GM23248 (cell line): ENCODE results near the gene TXNDC8. TPM values are rescaled to one million over a fixed set of nuclear protein-coding genes. Genes with fewer than 3 reads are reported as not detected.

Source experiments
- DNase-seq: peaks from one replicate; pipeline ENCODE4 v3.0.0-alpha.2; 2015
- H2AFZ ChIP-seq: fragments of 200-600 bp; sonication (generic); 2 replicates; pipeline ENCODE4 v1.6.1; 2016; ENCODE audit warnings: antibody characterized with exemption
- H3F3A ChIP-seq: fragments of 200-600 bp; sonication (generic); 2 replicates; pipeline ENCODE4 v1.6.1; 2016; ENCODE audit warnings: mild to moderate bottlenecking, antibody characterized with exemption, mixed run types; ENCODE audit not compliant: insufficient read depth
- H3K27ac ChIP-seq: fragments of 200-600 bp; sonication (generic); 2 replicates; pipeline ENCODE4 v1.5.1; 2016; ENCODE audit warnings: mild to moderate bottlenecking
- H3K27me3 ChIP-seq: fragments of 200-600 bp; sonication (generic); replicated peaks from 2 replicates; pipeline ENCODE4 v1.6.1; 2016; ENCODE audit warnings: mild to moderate bottlenecking; ENCODE audit not compliant: insufficient read depth
- H3K36me3 ChIP-seq: fragments of 200-600 bp; sonication (generic); 2 replicates; pipeline ENCODE4 v1.6.1; 2016; ENCODE audit warnings: low read depth, mild to moderate bottlenecking
- H3K4me1 ChIP-seq: fragments of 200-600 bp; sonication (generic); 2 replicates; pipeline ENCODE4 v1.6.1; 2016; ENCODE audit warnings: mild to moderate bottlenecking; ENCODE audit not compliant: insufficient read depth
- H3K4me2 ChIP-seq: fragments of 200-600 bp; sonication (generic); one replicate; pipeline ENCODE4 v1.6.1; 2016; ENCODE audit warnings: mild to moderate bottlenecking; ENCODE audit not compliant: unreplicated experiment
- H3K4me3 ChIP-seq: fragments of 200-600 bp; sonication (generic); 2 replicates; pipeline ENCODE4 v1.5.1; 2016; ENCODE audit warnings: mild to moderate bottlenecking
- H3K79me2 ChIP-seq: fragments of 200-600 bp; sonication (generic); 2 replicates; pipeline ENCODE4 v1.6.1; 2016; ENCODE audit warnings: mild to moderate bottlenecking; ENCODE audit not compliant: insufficient read depth
- H3K9ac ChIP-seq: fragments of 200-600 bp; sonication (generic); 2 replicates; pipeline ENCODE4 v1.6.1; 2016; ENCODE audit warnings: mild to moderate bottlenecking
- H3K9me2 ChIP-seq: fragments of 200-600 bp; sonication (generic); 2 replicates; pipeline ENCODE4 v1.6.1; 2016; ENCODE audit warnings: mixed run types, mild to moderate bottlenecking, moderate library complexity; ENCODE audit not compliant: insufficient read depth
- H3K9me3 ChIP-seq: fragments of 200-600 bp; sonication (generic); one replicate; pipeline ENCODE4 v1.6.1; 2017; ENCODE audit warnings: low read depth
- H4K20me1 ChIP-seq: fragments of 200-600 bp; sonication (generic); 2 replicates; pipeline ENCODE4 v1.6.0; 2016; ENCODE audit not compliant: insufficient read depth
- EZH2 ChIP-seq: fragments of 200-600 bp; sonication (generic); IDR thresholded peaks from 2 replicates; pipeline ENCODE4 v1.6.1; 2018; ENCODE audit warnings: antibody characterized with exemption, mild to moderate bottlenecking; ENCODE audit not compliant: insufficient read depth, poor library complexity, severe bottlenecking
- EZH2phosphoT487 ChIP-seq: fragments of 200-600 bp; sonication (generic); IDR thresholded peaks from 2 replicates; pipeline ENCODE4 v1.6.1; 2018; ENCODE audit warnings: antibody characterized with exemption, moderate library complexity, mild to moderate bottlenecking, low read depth; ENCODE audit not compliant: insufficient read depth
- WGBS, 2 experiments: methylation state at CpG; one replicate each; pipeline ENCODE4 v1.1.6; 2015 to 2017; ENCODE audit warnings: low lambda C conversion rate in 2 of 2, low coverage in 1 of 2; ENCODE audit errors: missing lambda C conversion rate in 2 of 2; 5-methylcytosine and 5-hydroxymethylcytosine counted together
- in situ Hi-C: fragments of 300-500 bp; cut with MboI; formaldehyde crosslinking; loops from 2 replicates; pipeline ENCODE4 v1.15.0; 2020
- polyA plus RNA-seq: library from polyadenylated mRNA; unstranded; fragments of >200 nt; fragmentation: Nextera tagmentation; extraction: Ambion mirVana; gene quantifications from 2 replicates; pipeline ENCODE4 v1.2.1, GENCODE V29; 2016
- total RNA-seq: library from RNA; depleted of rRNA; stranded (reverse); fragments of >200 nt; shearing (Covaris generic); gene quantifications from 2 replicates; pipeline ENCODE4 v1.2.3, GENCODE V29; 2014

TXNDC8 gene
- total and polyA plus RNA-seq, 2 experiments from 2014 or later = not detected

GRCh38 chr9:110282739-110283081 lies 55.0 kb downstream of the TXNDC8 start:
- H3K9me2 ChIP-seq = no peaks in the 10 kb centered on the region
- no peak overlapping the region for H3K4me3 ChIP-seq
- 0 out of 2 replicates have a peak, but pooled peaks cover 5% of the 10 kb centered on the region for H3K4me1 ChIP-seq
- no peak overlapping the region for H3K27ac ChIP-seq
- TF ChIP-seq EZH2phosphoT487 = no peak
- no peak for TF ChIP-seq EZH2
- H3K36me3 ChIP-seq = no peaks in the 10 kb centered on the region
- H3K27me3 ChIP-seq = no peaks in the 10 kb centered on the region; the same call in 1 of the 2 replicates
- H2AFZ ChIP-seq = no peak overlapping the region
- H3K9me3 ChIP-seq = no peaks in the 10 kb centered on the region
- WGBS, 2 experiments = 88 to 90% methylated on average over 6 of the region's 6 CpGs
- H3F3A ChIP-seq = peaks cover 5% of the 10 kb centered on the region; the same call in 1 of the 2 replicates
- no peaks in the 10 kb centered on the region for H4K20me1 ChIP-seq
- in situ Hi-C loops = no loop called here
- H3K4me2 ChIP-seq = no peak overlapping the region
- H3K9ac ChIP-seq = no peak overlapping the region
- no peak for DNase-seq
- no peaks in the 10 kb centered on the region for H3K79me2 ChIP-seq

- no peaks in the 10 kb centered on the region for H3K9me2 ChIP-seq
Measured at GRCh38 chr9:110282018-110282738, 55.5 kb downstream of the TXNDC8 start.

GRCh38 chr9:110278080-110278707 lies 59.5 kb downstream of the TXNDC8 start:
- peak; percentile 57 for DNase-seq
- Histone ChIP-seq H3K79me2 (no peaks in the 10 kb centered on the region), H4K20me1 (no peaks in the 10 kb centered on the region), H3F3A (peaks cover 5% of the 10 kb centered on the region; the same call in 1 of the 2 replicates), H3K4me1 (0 out of 2 replicates have a peak, but pooled peaks cover 5% of the 10 kb centered on the region), H3K4me2 (no peak overlapping the region), H3K27me3 (no peaks in the 10 kb centered on the region; the same call in 1 of the 2 replicates), H3K9me3 (no peaks in the 10 kb centered on the region), H2AFZ (no peak overlapping the region), H3K9ac (no peak overlapping the region), H3K4me3 (no peak overlapping the region), H3K36me3 (no peaks in the 10 kb centered on the region), H3K9me2 (no peaks in the 10 kb centered on the region), H3K27ac (no peak overlapping the region)
- in situ Hi-C loops = no loop called here
- TF ChIP-seq EZH2 (no peak), EZH2phosphoT487 (no peak)
- WGBS, 2 experiments = 91% methylated on average over 3 of the region's 3 CpGs

More at GRCh38 chr9:110282018-110282738, 55.5 kb downstream of the TXNDC8 start:
- Histone ChIP-seq H3K9ac (no peak overlapping the region), H3K9me3 (no peaks in the 10 kb centered on the region), H3K36me3 (no peaks in the 10 kb centered on the region), H3F3A (peaks cover 5% of the 10 kb centered on the region; the same call in 1 of the 2 replicates), H3K4me2 (no peak overlapping the region), H3K4me1 (0 out of 2 replicates have a peak, but pooled peaks cover 5% of the 10 kb centered on the region), H3K4me3 (no peak overlapping the region), H2AFZ (no peak overlapping the region), H3K79me2 (no peaks in the 10 kb centered on the region), H3K27me3 (no peaks in the 10 kb centered on the region; the same call in 1 of the 2 replicates), H4K20me1 (no peaks in the 10 kb centered on the region), H3K27ac (no peak overlapping the region)
- 53 to 59% methylated on average over 4 of the region's 4 CpGs for WGBS, 2 experiments
- TF ChIP-seq EZH2phosphoT487 = no peak
- in situ Hi-C loops = no loop called here
- DNase-seq = no peak

GRCh38 chr9:110276781-110277180 lies 60.9 kb downstream of the TXNDC8 start:
- Histone ChIP-seq H2AFZ (no peak overlapping the region), H3K4me3 (no peak overlapping the region), H3K9me2 (no peaks in the 10 kb centered on the region), H3K27ac (no peak overlapping the region), H3K27me3 (no peaks in the 10 kb centered on the region; the same call in 1 of the 2 replicates), H3K9me3 (no peaks in the 10 kb centered on the region), H3F3A (peaks cover 5% of the 10 kb centered on the region; the same call in 1 of the 2 replicates), H3K4me1 (0 out of 2 replicates have a peak, but pooled peaks cover 5% of the 10 kb centered on the region), H3K4me2 (no peak overlapping the region), H3K36me3 (no peaks in the 10 kb centered on the region), H3K9ac (no peak overlapping the region), H4K20me1 (no peaks in the 10 kb centered on the region), H3K79me2 (no peaks in the 10 kb centered on the region)
- in situ Hi-C loops = no loop called here
- DNase-seq = no peak
- 70 to 75% methylated on average over 3 of the region's 3 CpGs for WGBS, 2 experiments
- TF ChIP-seq EZH2phosphoT487 (no peak), EZH2 (no peak)
